ENCODE measurements around the gene CETP. TPM values are rescaled to one million over a fixed set of nuclear protein-coding genes. Genes with fewer than 3 reads are reported as not detected.

CETP gene
- total and polyA plus RNA-seq, 12 donors = 1.2 to 7.9 (median 2.8) TPM

DNA sequence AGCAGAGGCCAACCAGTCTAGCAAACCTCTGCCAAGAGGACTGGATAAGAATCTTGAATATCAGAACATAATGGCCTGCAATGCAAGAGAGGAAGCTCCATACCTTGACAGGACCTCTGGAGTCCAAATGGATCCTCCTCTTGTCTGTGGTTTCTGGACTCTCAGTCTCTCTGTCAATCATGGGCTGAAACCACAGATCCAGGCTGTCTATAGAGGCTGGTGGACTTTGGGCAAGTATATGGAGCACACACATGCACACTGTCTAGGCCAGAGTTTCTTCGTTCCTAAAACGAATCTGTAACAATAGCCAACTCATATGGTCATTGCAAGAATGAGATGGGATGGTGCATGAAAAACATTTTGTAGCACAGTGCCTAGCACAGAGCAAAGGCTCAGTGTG is 65.3 kb downstream of the CETP start:
- Histone ChIP-seq H3K27ac (no peak overlapping the region), H3K36me3 (replicated peaks in 1 of 2) (peaks cover 0 to under 1% of the 10 kb centered on the region in 2 donors), H3K27me3 (no peaks in the 10 kb centered on the region), H3K4me1 (replicated peaks in 1 of 2) (no peaks in the 10 kb centered on the region), H3K4me3 (no peak overlapping the region), H3K9me3 (replicated peaks in 1 of 3) (no peaks in the 10 kb centered on the region)
- intact Hi-C loops (cut with DNase I) = no loop called here
- 99 to 100% (median 100%) methylated on average over 2 of the region's 2 CpGs; no CpG with 5 or more reads in 1 of the 4 donors for WGBS, 4 donors
- TF ChIP-seq CTCF (IDR thresholded peaks at IDR 0.05) (no peak), POLR2A (IDR thresholded peaks at IDR 0.05) (no peak)
- no peak for DNase-seq

DNA sequence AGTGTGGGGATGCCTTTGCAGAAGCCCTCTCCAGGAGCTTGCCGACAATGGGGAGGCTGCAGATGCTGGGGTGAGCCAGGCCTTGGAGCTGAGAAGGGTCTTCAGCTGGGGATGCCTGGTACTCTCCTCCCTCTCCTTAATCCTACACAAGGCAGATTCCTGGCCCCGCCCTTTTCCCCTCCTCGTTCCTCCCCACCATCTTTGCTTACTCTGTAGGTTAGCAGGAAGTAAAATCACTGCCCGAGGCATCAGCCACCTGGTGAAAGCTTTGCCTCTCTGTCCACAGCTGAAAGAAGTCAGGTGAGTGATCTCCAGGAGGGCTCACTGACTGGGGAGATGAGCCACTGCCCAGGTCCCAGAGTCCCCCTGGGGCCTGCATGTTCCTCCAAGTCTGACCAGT is 66.3 kb downstream of the CETP start:
- 72 to 84% (median 78%) methylated on average over 4 of the region's 4 CpGs for WGBS, 4 donors
- TF ChIP-seq POLR2A (IDR thresholded peaks at IDR 0.05) (no peak), CTCF (IDR thresholded peaks at IDR 0.05) (no peak)
- no peaks in the 10 kb centered on the region for H3K9me3 ChIP-seq (replicated peaks in 1 of 3)

DNA sequence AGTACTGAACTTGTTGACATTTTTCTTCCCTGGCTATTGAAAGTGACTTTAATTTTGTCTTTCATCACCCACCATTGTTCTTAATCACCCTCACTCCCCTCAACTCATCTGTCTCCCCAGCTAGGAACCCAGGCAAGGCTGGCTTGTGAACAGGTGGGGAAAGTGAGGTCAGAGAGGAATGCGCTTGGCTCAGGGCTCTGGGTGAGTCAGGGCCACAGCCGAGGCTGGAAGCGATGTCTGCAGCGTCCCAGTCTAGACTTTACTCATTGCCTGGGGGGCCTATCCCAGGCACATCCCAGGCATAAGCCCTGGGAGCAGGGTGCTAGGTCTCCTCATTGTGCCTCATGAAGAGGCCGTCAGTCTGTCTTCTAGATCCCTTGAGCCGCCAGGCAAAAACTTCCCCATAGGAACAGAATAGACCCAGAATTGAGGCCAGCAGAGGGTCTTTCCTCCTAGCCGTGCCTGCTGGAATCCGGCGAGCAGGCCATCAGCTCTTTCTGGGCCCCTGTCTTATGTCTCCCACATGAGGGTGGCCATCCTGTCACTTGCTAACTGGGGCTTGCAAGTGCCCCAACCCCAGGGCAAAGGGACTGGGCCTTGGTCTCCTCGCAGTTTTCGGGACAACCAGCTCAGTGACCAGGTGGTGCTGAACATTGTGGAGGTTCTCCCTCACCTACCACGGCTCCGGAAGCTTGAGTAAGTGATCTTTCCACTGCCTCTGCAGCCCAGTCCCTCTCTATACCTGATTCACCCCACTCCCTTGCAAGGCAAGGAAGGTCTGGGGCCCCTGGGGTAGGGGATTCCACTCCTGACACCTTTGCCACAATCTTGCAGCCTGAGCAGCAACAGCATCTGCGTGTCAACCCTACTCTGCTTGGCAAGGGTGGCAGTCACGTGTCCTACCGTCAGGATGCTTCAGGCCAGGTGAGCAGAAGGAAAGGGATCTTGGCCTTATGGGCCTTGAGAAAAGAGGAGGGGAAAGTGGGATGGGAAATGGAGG is 67.7 kb downstream of the CETP start:
- Histone ChIP-seq H3K9me3 (replicated peaks in 1 of 3) (no peaks in the 10 kb centered on the region), H3K27me3 (no peaks in the 10 kb centered on the region), H3K4me1 (replicated peaks in 1 of 2) (no peaks in the 10 kb centered on the region), H3K27ac (no peak overlapping the region), H3K4me3 (no peak overlapping the region), H3K36me3 (replicated peaks in 1 of 2) (peaks cover 0 to 3% of the 10 kb centered on the region in 2 donors)
- no peak for TF ChIP-seq CTCF (IDR thresholded peaks at IDR 0.05)
- no peak for TF ChIP-seq POLR2A (IDR thresholded peaks at IDR 0.05)
- intact Hi-C loops (cut with DNase I) = no loop called here
- WGBS, 4 donors = 90 to 91% (median 91%) methylated on average over 13 to 16 of the region's 16 CpGs
- DNase-seq = no peak

More for the DNA sequence above, 66.3 kb downstream of the CETP start:
- peaks cover 0 to 3% of the 10 kb centered on the region in 2 donors for H3K36me3 ChIP-seq (replicated peaks in 1 of 2)
- DNase-seq = no peak
- no peaks in the 10 kb centered on the region for H3K27me3 ChIP-seq
- no peak overlapping the region for H3K4me3 ChIP-seq
- intact Hi-C loops (cut with DNase I) = no loop called here
- H3K27ac ChIP-seq = no peak overlapping the region
- H3K4me1 ChIP-seq (replicated peaks in 1 of 2) = no peaks in the 10 kb centered on the region

GRCh38 chr16:57030346-57030902 is 68.7 kb downstream of the CETP start:
- Histone ChIP-seq H3K27me3 (no peaks in the 10 kb centered on the region), H3K4me1 (replicated peaks in 1 of 2) (no peaks in the 10 kb centered on the region), H3K9me3 (replicated peaks in 1 of 3) (no peaks in the 10 kb centered on the region), H3K36me3 (replicated peaks in 1 of 2) (peaks cover 0 to 3% of the 10 kb centered on the region in 2 donors), H3K4me3 (no peak overlapping the region), H3K27ac (no peak overlapping the region)
- intact Hi-C loops (cut with DNase I) = no loop called here
- 91 to 96% (median 94%) methylated on average over 2 of the region's 2 CpGs for WGBS, 4 donors
- TF ChIP-seq CTCF (IDR thresholded peaks at IDR 0.05) (no peak), POLR2A (IDR thresholded peaks at IDR 0.05) (no peak)
- DNase-seq = no peak

All from adrenal gland (tissue), 12 donors.